K562 (cell line): ENCODE measurements around the gene FAM72A. TPM values are rescaled to one million over a fixed set of nuclear protein-coding genes. Genes with fewer than 3 reads are reported as not detected.

ENCODE experiments used
- ATAC-seq: fragments of 200-7000 bp; cut with Tn5 transposase; 3 replicates; pipeline ENCODE4 v1.9.1; 2020; ENCODE audit warnings: moderate library complexity
- BruUV-seq: library from RNA; stranded (reverse); fragments of 400-500 nt; replicated peaks from 2 replicates; lab custom pipeline; 2021; lab: Mats Ljungman, UMichigan
- CTCF ChIA-PET: fragments of 300-600 bp; formaldehyde crosslinking; extraction: SDS; loops from one replicate; lab custom pipeline; 2021; ENCODE audit warnings: low intra/inter-chr PET ratio; lab: Yijun Ruan, JAX
- POLR2A ChIA-PET: fragments of 300-600, 350-650 bp; sonication (Branson Sonifier 250); formaldehyde crosslinking; extraction: SDS; loops from one replicate; lab custom pipeline; 2021; ENCODE audit warnings: antibody characterized with exemption, inconsistent platforms; lab: Yijun Ruan, JAX
- DNase-seq, 4 experiments: peaks; one replicate each; pipeline versions ENCODE4 v3.0.0 to v3.0.0-alpha.2; 2011 to 2018; ENCODE audit warnings: low spot score in 3 of 4, mixed read lengths in 3 of 4; ENCODE audit errors: extremely low read depth in 1 of 4
- FAIRE-seq: peaks from 2 replicates; lab custom pipeline; 2011; peaks lifted over from hg19 to GRCh38; lab: Jason Lieb, UNC
- H2AFZ ChIP-seq: 2 replicates; pipeline ENCODE4 v1.6.0; 2011; ENCODE audit warnings: low read depth, low read length, control low read depth, inconsistent platforms
- H3K27ac ChIP-seq: fragments of 200-600 bp; 3 replicates; pipeline ENCODE4 v1.8.0; 2011; ENCODE audit warnings: low read depth, mild to moderate bottlenecking, control low read depth, inconsistent platforms, low read length, moderate library complexity, mixed read lengths; ENCODE audit errors: extremely low read depth
- H3K27me3 ChIP-seq, 2 experiments: fragments of 300-600 bp in 1 of 2; 2 replicates in 1 of 2; 3 replicates in 1 of 2; pipeline versions ENCODE4 v1.6.0 to v1.8.0; 2011; ENCODE audit warnings: inconsistent platforms in 2 of 2, low read length in 2 of 2, mild to moderate bottlenecking in 1 of 2, mixed read lengths in 1 of 2, moderate library complexity in 1 of 2; ENCODE audit not compliant: control insufficient read depth in 2 of 2, insufficient read depth in 2 of 2
- H3K36me3 ChIP-seq: fragments of 300-600 bp; 3 replicates; pipeline ENCODE4 v1.8.0; 2011; ENCODE audit warnings: mild to moderate bottlenecking, low read length, inconsistent platforms; ENCODE audit not compliant: control insufficient read depth, insufficient read depth
- H3K4me1 ChIP-seq, 2 experiments: fragments of 200-600 bp in 1 of 2; replicated peaks in 1 of 2; 2 replicates in 1 of 2; 3 replicates in 1 of 2; pipeline versions ENCODE4 v1.5.1 to v1.8.0; 2011; ENCODE audit warnings: inconsistent platforms in 2 of 2, low read length in 2 of 2, mild to moderate bottlenecking in 1 of 2, mixed read lengths in 1 of 2, moderate library complexity in 1 of 2; ENCODE audit not compliant: control insufficient read depth in 2 of 2, insufficient read depth in 2 of 2
- H3K4me2 ChIP-seq: 2 replicates; pipeline ENCODE4 v1.6.1; 2011; ENCODE audit warnings: low read length, control low read depth, inconsistent platforms, mixed read lengths; ENCODE audit not compliant: insufficient read depth
- H3K4me3 ChIP-seq: fragments of 200-600 bp; sonication (generic), shearing (Covaris generic); 2 replicates; pipeline ENCODE4 v1.5.1; 2016; ENCODE audit warnings: control low read depth, inconsistent platforms
- H3K79me2 ChIP-seq: fragments of 200-600 bp; 3 replicates; pipeline ENCODE4 v1.8.0; 2011; ENCODE audit warnings: low read length, inconsistent platforms; ENCODE audit not compliant: control insufficient read depth, insufficient read depth
- H3K9ac ChIP-seq, 2 experiments: 2 replicates each; pipeline versions ENCODE4 v1.6.0 to v1.6.1; 2011; ENCODE audit warnings: low read depth in 2 of 2, low read length in 2 of 2, control low read depth in 1 of 2, inconsistent platforms in 1 of 2, mild to moderate bottlenecking in 1 of 2, mixed read lengths in 1 of 2; ENCODE audit not compliant: insufficient read depth in 1 of 2
- H3K9me1 ChIP-seq: one replicate; pipeline ENCODE4 v1.6.0; 2011; ENCODE audit warnings: inconsistent platforms, mild to moderate bottlenecking, low read length, moderate library complexity; ENCODE audit not compliant: control insufficient read depth, insufficient read depth
- H3K9me3 ChIP-seq: replicated peaks from 2 replicates; pipeline ENCODE4 v1.5.1; 2011; ENCODE audit warnings: low read depth, low read length, inconsistent platforms; ENCODE audit not compliant: control insufficient read depth, insufficient read depth
- H4K20me1 ChIP-seq: replicated peaks from 2 replicates; pipeline ENCODE4 v1.6.1; 2011; ENCODE audit warnings: low read length, inconsistent platforms, mixed read lengths; ENCODE audit not compliant: control insufficient read depth, insufficient read depth
- COPS2 ChIP-seq: fragments of 450-650 bp; conservative IDR thresholded peaks from 2 replicates; pipeline ENCODE4 v1.6.1; 2016; ENCODE audit warnings: mild to moderate bottlenecking, moderate library complexity
- JUNB ChIP-seq: fragments of 450-650 bp; formaldehyde crosslinking; conservative IDR thresholded peaks from 2 replicates; pipeline ENCODE4 v1.4.0; 2020; ENCODE audit warnings: mild to moderate bottlenecking
- U2AF2 ChIP-seq: fragments of 200-400 bp; formaldehyde crosslinking; optimal IDR thresholded peaks from 2 replicates; pipeline ENCODE3; 2017; ENCODE audit warnings: low read depth, mild to moderate bottlenecking, low read length
- WHSC1 ChIP-seq: IDR thresholded peaks from one replicate; pipeline ENCODE4 v1.6.1; 2012; ENCODE audit warnings: low read length, control low read depth, inconsistent platforms
- WGBS: fragments of 100-300 bp; shearing (Covaris generic); methylation state at CpG from one replicate; pipeline ENCODE4 v1.1.6; 2016; ENCODE audit warnings: low coverage, mixed read lengths; ENCODE audit not compliant: insufficient coverage; ENCODE audit errors: missing lambda C conversion rate; 5-methylcytosine and 5-hydroxymethylcytosine counted together
- in situ Hi-C: fragments of 300-500 bp; cut with MboI; formaldehyde crosslinking; loops from 4 replicates; pipeline ENCODE4 v1.15.0; 2018; ENCODE audit warnings: inconsistent platforms, mixed read lengths
- intact Hi-C: fragments of 100-400 bp; cut with micrococcal nuclease; formaldehyde crosslinking; loops from 2 replicates; pipeline ENCODE4 v1.14.2; 2022
- polyA plus RNA-seq, 8 experiments: library from polyadenylated mRNA; depleted of rRNA in 4 of 8; stranded (reverse) in 5 of 8; unstranded in 3 of 8; fragments of >200 nt; fragmentation: Nextera tagmentation in 2 of 8; fragmentation: Illumina TruSeq in 1 of 8; extraction: Ambion mirVana in 2 of 8; extraction: Trizol in 1 of 8; gene quantifications; 2 replicates each; pipeline versions ENCODE4 v1.2.1 to v1.2.3, GENCODE V29; 2011 to 2014; ENCODE audit warnings: inconsistent platforms in 1 of 8, missing spikeins in 1 of 8
- total RNA-seq, 7 experiments: library from RNA; depleted of rRNA in 6 of 7; stranded (reverse); fragments of >200 nt in 6 of 7; fragmentation: Illumina TruSeq in 2 of 7; extraction: Trizol in 2 of 7; gene quantifications; 2 replicates each; pipeline versions ENCODE4 v1.2.1 to v1.2.3, GENCODE V29; 2011 to 2021; ENCODE audit warnings: low replicate concordance in 1 of 7

FAM72A gene
- total and polyA plus RNA-seq, 9 of the 15 experiments (the other 6 are each of a cell fraction or from before 2014, with no cell fraction given) = 12.3 to 58.3 (median 33.5) TPM

- CTCF ChIA-PET = no interaction called here
- H3K36me3 ChIP-seq = no peaks in the 10 kb centered on the region
- H3K79me2 ChIP-seq = no peaks in the 10 kb centered on the region
- H3K9ac ChIP-seq = no peak overlapping the region
- H3K27ac ChIP-seq = no peak overlapping the region
- FAIRE-seq (no peak), DNase-seq (no peak), ATAC-seq (no peak)
- in situ Hi-C loops (no loop called here), intact Hi-C loops (no loop called here)
- no peaks in the 10 kb centered on the region for H3K4me1 ChIP-seq
- peaks cover 48 to 58% of the 10 kb centered on the region in 2 experiments for H3K27me3 ChIP-seq
- no peak overlapping the region for H3K4me2 ChIP-seq
- no peaks in the 10 kb centered on the region for H4K20me1 ChIP-seq
- no peaks in the 10 kb centered on the region for H3K9me1 ChIP-seq
- H2AFZ ChIP-seq = no peak overlapping the region
- H3K4me3 ChIP-seq = no peak overlapping the region
- POLR2A ChIA-PET = no interaction called here
- H3K9me3 ChIP-seq = no peaks in the 10 kb centered on the region
- no TSS peak for BruUV-seq
- TF ChIP-seq COPS2 = no peak
- 1% methylated on average over 2 of the region's 2 CpGs for WGBS
Measured at GRCh38 chr1:206142770-206143169, 59.9 kb downstream of the FAM72A start.

GRCh38 chr1:206142011-206142410 is 60.6 kb downstream of the FAM72A start:
- no peak overlapping the region for H3K9ac ChIP-seq
- TF ChIP-seq JUNB (no peak), U2AF2 (no peak), WHSC1 (no peak)
- no peak overlapping the region for H2AFZ ChIP-seq
- no peaks in the 10 kb centered on the region for H4K20me1 ChIP-seq
- H3K9me3 ChIP-seq = no peaks in the 10 kb centered on the region
- in situ Hi-C loops (no loop called here), intact Hi-C loops (no loop called here)
- H3K27ac ChIP-seq = no peak overlapping the region
- H3K27me3 ChIP-seq = peaks cover 46 to 55% of the 10 kb centered on the region in 2 experiments
- no peaks in the 10 kb centered on the region for H3K9me1 ChIP-seq
- ATAC-seq (no peak), FAIRE-seq (no peak), DNase-seq (no peak)
- ChIA-PET POLR2A (no interaction called here), CTCF (no interaction called here)
- H3K36me3 ChIP-seq = no peaks in the 10 kb centered on the region
- WGBS = 0% methylated on average over 3 of the region's 3 CpGs
- H3K4me3 ChIP-seq = no peak overlapping the region
- H3K79me2 ChIP-seq = no peaks in the 10 kb centered on the region
- H3K4me1 ChIP-seq = no peaks in the 10 kb centered on the region
- H3K4me2 ChIP-seq = no peak overlapping the region
- no TSS peak for BruUV-seq
